Measurements from ENCODE around the gene KCNJ10. TPM values are rescaled to one million over a fixed set of nuclear protein-coding genes. Genes with fewer than 3 reads are reported as not detected.

Gene KCNJ10
- total RNA-seq, 4 donors from 2014 or later: not detected

DNA sequence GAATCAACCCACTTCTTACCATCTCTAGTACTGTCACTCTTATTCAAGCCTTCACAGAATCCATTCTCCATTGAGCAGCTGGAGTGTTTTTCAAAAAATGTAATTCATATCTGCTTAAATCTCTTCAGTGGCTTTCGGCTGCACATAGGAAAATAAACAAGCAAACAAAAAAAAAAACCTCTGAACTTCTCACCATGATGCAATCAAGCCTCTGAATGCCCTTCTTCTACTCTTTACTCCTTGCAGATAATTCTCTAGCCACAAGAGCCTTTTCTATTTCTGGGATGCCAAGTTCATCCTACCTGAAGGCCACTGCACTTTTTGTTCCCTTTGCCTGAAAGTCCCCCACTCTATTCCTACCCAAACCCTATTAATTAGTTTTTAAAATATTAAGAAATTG is 52.4 kb downstream of the KCNJ10 start:
- DNase-seq (ENCODE audit: low spot score in 2 of 2): no peak
- H3K27me3 ChIP-seq: no peaks in the 10 kb centered on the region
- peaks cover 7% of the 10 kb centered on the region for H3K4me1 ChIP-seq
- TF ChIP-seq, protein P1, sequence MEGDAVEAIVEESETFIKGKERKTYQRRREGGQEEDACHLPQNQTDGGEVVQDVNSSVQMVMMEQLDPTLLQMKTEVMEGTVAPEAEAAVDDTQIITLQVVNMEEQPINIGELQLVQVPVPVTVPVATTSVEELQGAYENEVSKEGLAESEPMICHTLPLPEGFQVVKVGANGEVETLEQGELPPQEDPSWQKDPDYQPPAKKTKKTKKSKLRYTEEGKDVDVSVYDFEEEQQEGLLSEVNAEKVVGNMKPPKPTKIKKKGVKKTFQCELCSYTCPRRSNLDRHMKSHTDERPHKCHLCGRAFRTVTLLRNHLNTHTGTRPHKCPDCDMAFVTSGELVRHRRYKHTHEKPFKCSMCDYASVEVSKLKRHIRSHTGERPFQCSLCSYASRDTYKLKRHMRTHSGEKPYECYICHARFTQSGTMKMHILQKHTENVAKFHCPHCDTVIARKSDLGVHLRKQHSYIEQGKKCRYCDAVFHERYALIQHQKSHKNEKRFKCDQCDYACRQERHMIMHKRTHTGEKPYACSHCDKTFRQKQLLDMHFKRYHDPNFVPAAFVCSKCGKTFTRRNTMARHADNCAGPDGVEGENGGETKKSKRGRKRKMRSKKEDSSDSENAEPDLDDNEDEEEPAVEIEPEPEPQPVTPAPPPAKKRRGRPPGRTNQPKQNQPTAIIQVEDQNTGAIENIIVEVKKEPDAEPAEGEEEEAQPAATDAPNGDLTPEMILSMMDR (IDR thresholded peaks at IDR 0.05): no peak
- no peak for TF ChIP-seq EP300 (IDR thresholded peaks at IDR 0.05)
- no peak for TF ChIP-seq POLR2A (IDR thresholded peaks at IDR 0.05)
- no peak for TF ChIP-seq POLR2AphosphoS5 (IDR thresholded peaks at IDR 0.05)
- no peaks in the 10 kb centered on the region for H3K9me3 ChIP-seq
- no peak overlapping the region for H3K4me3 ChIP-seq
- H3K36me3 ChIP-seq: no peaks in the 10 kb centered on the region
- 55% methylated on average over 1 of the region's 1 CpG for WGBS
- H3K27ac ChIP-seq: no peak overlapping the region

DNA sequence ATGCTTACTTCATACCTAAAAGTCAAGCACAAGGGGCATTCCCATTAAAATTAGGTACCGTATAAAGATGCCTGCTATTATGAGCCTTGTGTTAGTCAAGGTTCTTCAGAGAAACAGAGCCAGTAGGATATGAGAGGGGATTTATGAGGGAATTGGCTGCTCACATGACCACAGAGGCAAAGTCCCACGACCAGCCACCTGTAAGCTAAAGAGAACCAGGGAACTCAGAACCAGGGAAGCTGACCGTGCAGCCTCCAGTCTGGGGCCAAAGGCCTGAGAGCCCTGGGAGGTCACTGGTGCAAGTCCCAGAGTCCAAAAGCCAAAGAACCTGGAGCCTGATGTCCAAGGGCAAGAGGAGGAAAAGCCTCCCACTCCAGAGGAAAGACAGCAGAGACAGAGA is 58.2 kb downstream of the KCNJ10 start:
- DNase-seq (ENCODE audit: low spot score in 2 of 2): no peak
- Histone ChIP-seq H3K36me3 (no peaks in the 10 kb centered on the region), H3K4me1 (no peaks in the 10 kb centered on the region), H3K9me3 (no peaks in the 10 kb centered on the region), H3K27ac (no peak overlapping the region), H3K4me3 (no peak overlapping the region), H3K27me3 (no peaks in the 10 kb centered on the region)
- 86% methylated on average over 3 of the region's 3 CpGs for WGBS
- TF ChIP-seq POLR2AphosphoS5 (IDR thresholded peaks at IDR 0.05): no peak
- no peak for TF ChIP-seq POLR2A (IDR thresholded peaks at IDR 0.05)
- no peak for TF ChIP-seq EP300 (IDR thresholded peaks at IDR 0.05)
- TF ChIP-seq, protein P1 (IDR thresholded peaks at IDR 0.05): no peak

DNA sequence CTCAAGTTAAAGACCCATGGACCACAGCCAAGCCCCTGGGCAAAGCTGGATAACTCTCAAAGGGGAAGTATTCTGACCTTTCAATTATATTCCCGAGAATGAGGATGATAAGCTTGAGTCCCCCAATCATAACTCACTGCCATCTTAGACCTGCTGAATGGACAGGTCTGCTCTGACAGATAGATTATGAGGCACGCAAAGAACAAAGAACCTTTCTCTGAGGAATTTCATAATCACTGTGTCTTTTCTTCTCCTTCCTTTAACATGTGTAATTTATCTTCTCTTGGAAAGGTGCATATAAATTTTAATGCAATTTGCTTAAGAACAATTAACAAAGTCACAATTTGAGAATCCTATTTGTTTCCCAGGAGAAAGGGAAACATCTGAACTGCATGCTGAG is 60.2 kb downstream of the KCNJ10 start:
- no peaks in the 10 kb centered on the region for H3K27me3 ChIP-seq
- no peaks in the 10 kb centered on the region for H3K4me1 ChIP-seq
- 42% methylated on average over 2 of the region's 2 CpGs for WGBS
- no peaks in the 10 kb centered on the region for H3K9me3 ChIP-seq
- no peak for DNase-seq (ENCODE audit: low spot score in 2 of 2)
- H3K36me3 ChIP-seq: no peaks in the 10 kb centered on the region
- H3K4me3 ChIP-seq: no peak overlapping the region
- no peak overlapping the region for H3K27ac ChIP-seq
- TF ChIP-seq, protein P1 (IDR thresholded peaks at IDR 0.05): no peak
- TF ChIP-seq POLR2A (IDR thresholded peaks at IDR 0.05) (no peak), POLR2AphosphoS5 (IDR thresholded peaks at IDR 0.05) (no peak), EP300 (IDR thresholded peaks at IDR 0.05) (no peak)

DNA sequence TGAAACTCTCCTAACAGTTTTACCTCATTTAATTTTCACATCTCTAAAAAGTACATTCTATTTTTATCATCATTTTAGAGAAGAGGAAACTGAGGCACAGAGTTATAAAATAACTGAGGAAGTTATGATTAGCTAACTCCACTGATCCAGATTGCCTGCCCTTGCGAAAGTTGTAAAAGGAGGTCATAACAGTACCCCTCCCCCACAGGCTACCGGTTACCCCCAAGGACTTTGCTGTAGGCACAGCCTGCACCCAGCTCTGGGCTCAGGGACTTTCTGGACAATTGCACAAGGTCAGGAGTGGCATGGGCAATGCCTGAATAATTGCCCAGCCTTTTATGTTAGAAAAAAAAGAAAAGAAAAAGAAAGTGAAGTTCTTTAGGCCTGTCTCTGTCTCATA is 60.9 kb downstream of the KCNJ10 start:
- H3K27ac ChIP-seq: no peak overlapping the region
- no peak overlapping the region for H3K4me3 ChIP-seq
- H3K4me1 ChIP-seq: no peaks in the 10 kb centered on the region
- no peaks in the 10 kb centered on the region for H3K27me3 ChIP-seq
- no peaks in the 10 kb centered on the region for H3K36me3 ChIP-seq
- no peaks in the 10 kb centered on the region for H3K9me3 ChIP-seq
- no peak for DNase-seq (ENCODE audit: low spot score in 2 of 2)
- TF ChIP-seq POLR2A (IDR thresholded peaks at IDR 0.05) (no peak), POLR2AphosphoS5 (IDR thresholded peaks at IDR 0.05) (no peak), EP300 (IDR thresholded peaks at IDR 0.05) (no peak)
- TF ChIP-seq, protein P1 (IDR thresholded peaks at IDR 0.05): no peak
- 64% methylated on average over 2 of the region's 2 CpGs for WGBS

DNA sequence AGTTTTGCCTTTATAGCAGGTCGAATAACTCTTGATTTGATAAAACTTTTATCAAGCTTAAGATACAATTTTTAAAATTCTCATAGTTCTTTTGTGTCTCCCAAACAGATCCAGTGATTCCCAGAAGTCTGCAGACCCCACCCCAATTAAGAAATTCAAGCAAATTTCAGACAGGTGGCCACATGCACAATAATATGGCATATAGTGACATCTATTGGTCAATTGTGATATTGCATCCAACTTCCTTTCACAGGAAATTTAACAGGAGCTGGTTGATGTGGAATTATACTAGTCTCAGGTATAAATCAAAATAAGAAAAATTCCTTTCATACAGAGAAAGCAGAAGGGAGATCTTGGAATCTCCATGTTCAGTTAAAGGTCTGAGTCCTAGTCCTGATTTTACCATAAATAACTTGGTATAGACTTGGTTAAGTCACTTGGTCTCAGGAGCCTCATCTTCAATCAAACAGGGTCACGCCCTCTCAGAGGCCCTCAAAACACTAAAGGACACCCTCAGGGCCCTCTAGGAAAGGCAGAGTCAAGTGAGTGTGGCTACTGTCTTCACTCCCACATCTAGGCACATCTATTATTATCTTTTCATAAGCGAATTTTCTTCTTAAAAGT is 62.3 kb downstream of the KCNJ10 start:
- Histone ChIP-seq H3K27me3 (no peaks in the 10 kb centered on the region), H3K4me3 (no peak overlapping the region), H3K36me3 (no peaks in the 10 kb centered on the region), H3K4me1 (peaks cover 4% of the 10 kb centered on the region), H3K9me3 (no peaks in the 10 kb centered on the region), H3K27ac (no peak overlapping the region)
- TF ChIP-seq EP300 (IDR thresholded peaks at IDR 0.05) (no peak), POLR2A (IDR thresholded peaks at IDR 0.05) (no peak), POLR2AphosphoS5 (IDR thresholded peaks at IDR 0.05) (no peak)
- TF ChIP-seq, protein P1 (IDR thresholded peaks at IDR 0.05): peak; percentile 34 to 67
- WGBS: 68% methylated on average over 3 of the region's 3 CpGs
- no peak for DNase-seq (ENCODE audit: low spot score in 2 of 2)

Measured in suprapubic skin (tissue), 4 donors.